Measurements from ENCODE around the gene PCOLCE2. TPM values are rescaled to one million over a fixed set of nuclear protein-coding genes. Genes with fewer than 3 reads are reported as not detected.

PCOLCE2 gene
- total RNA-seq, 4 donors from 2014 or later: 13.5 to 88.1 (median 44.2) TPM

GRCh38 chr3:142863010-142863817 lies 25.7 kb downstream of the PCOLCE2 start:
- Histone ChIP-seq H3K4me1 (no peaks in the 10 kb centered on the region), H3K9me3 (no peaks in the 10 kb centered on the region), H3K27ac (peak overlapping the region in 1 of 4 donors; percentile 26), H3K27me3 (peaks cover 11% of the 10 kb centered on the region), H3K36me3 (no peaks in the 10 kb centered on the region), H3K4me3 (no peak overlapping the region)
- TF ChIP-seq, protein P1, sequence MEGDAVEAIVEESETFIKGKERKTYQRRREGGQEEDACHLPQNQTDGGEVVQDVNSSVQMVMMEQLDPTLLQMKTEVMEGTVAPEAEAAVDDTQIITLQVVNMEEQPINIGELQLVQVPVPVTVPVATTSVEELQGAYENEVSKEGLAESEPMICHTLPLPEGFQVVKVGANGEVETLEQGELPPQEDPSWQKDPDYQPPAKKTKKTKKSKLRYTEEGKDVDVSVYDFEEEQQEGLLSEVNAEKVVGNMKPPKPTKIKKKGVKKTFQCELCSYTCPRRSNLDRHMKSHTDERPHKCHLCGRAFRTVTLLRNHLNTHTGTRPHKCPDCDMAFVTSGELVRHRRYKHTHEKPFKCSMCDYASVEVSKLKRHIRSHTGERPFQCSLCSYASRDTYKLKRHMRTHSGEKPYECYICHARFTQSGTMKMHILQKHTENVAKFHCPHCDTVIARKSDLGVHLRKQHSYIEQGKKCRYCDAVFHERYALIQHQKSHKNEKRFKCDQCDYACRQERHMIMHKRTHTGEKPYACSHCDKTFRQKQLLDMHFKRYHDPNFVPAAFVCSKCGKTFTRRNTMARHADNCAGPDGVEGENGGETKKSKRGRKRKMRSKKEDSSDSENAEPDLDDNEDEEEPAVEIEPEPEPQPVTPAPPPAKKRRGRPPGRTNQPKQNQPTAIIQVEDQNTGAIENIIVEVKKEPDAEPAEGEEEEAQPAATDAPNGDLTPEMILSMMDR (IDR thresholded peaks at IDR 0.05): no peak
- TF ChIP-seq EP300 (IDR thresholded peaks at IDR 0.05): no peak
- TF ChIP-seq POLR2AphosphoS5 (IDR thresholded peaks at IDR 0.05): no peak
- no peak for TF ChIP-seq POLR2A (IDR thresholded peaks at IDR 0.05)
- peak; percentile 65 for ATAC-seq
- WGBS, 2 donors (ENCODE audit: low coverage in 1 of 2): 38 to 42% methylated on average over 6 to 7 of the region's 7 CpGs

GRCh38 chr3:142861926-142862325 lies 27.0 kb downstream of the PCOLCE2 start:
- H3K27me3 ChIP-seq: peaks cover 11% of the 10 kb centered on the region
- TF ChIP-seq, protein P1 (IDR thresholded peaks at IDR 0.05): no peak
- TF ChIP-seq EP300 (IDR thresholded peaks at IDR 0.05): no peak
- TF ChIP-seq POLR2A (IDR thresholded peaks at IDR 0.05): no peak
- TF ChIP-seq POLR2AphosphoS5 (IDR thresholded peaks at IDR 0.05): no peak
- no peak for ATAC-seq

DNA sequence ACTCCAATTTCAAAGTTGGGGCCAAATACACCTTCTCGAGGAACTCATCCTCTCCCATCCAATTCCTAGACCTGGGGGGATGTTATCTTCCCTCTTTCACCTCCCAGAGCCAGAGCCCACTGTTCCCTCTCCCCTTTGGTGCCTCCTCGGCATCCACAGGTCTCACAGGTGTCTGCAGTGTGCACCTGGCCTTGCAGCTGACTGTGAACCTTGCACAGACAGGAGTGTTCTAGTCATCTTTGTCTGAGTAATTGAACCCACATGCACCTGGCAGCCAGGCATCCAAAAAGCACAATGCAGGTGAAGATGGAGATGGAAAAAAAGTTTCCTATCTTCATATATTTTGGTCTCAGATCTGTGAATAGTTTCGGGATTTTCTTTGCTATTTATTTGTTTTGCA lies 30.8 kb downstream of the PCOLCE2 start:
- TF ChIP-seq EP300 (IDR thresholded peaks at IDR 0.05): no peak
- TF ChIP-seq POLR2AphosphoS5 (IDR thresholded peaks at IDR 0.05): no peak
- TF ChIP-seq POLR2A (IDR thresholded peaks at IDR 0.05): no peak
- TF ChIP-seq, protein P1 (IDR thresholded peaks at IDR 0.05): no peak
- WGBS, 2 donors (ENCODE audit: low coverage in 1 of 2): 67 to 82% methylated on average over 1 to 3 of the region's 3 CpGs
- H3K27ac ChIP-seq: no peak overlapping the region

More at GRCh38 chr3:142861926-142862325, 27.0 kb downstream of the PCOLCE2 start:
- Histone ChIP-seq H3K4me3 (no peak overlapping the region), H3K4me1 (no peaks in the 10 kb centered on the region), H3K36me3 (no peaks in the 10 kb centered on the region), H3K9me3 (no peaks in the 10 kb centered on the region), H3K27ac (no peak overlapping the region)
- 69 to 80% methylated on average over 1 to 2 of the region's 4 CpGs for WGBS, 2 donors (ENCODE audit: low coverage in 1 of 2)

GRCh38 chr3:142857056-142857455 lies 31.8 kb downstream of the PCOLCE2 start:
- WGBS, 2 donors (ENCODE audit: low coverage in 1 of 2): 61 to 92% methylated on average over 4 to 6 of the region's 6 CpGs
- H3K27me3 ChIP-seq: peaks cover 8% of the 10 kb centered on the region
- no peak for ATAC-seq

More for the DNA sequence above, 30.8 kb downstream of the PCOLCE2 start:
- H3K9me3 ChIP-seq: no peaks in the 10 kb centered on the region
- no peaks in the 10 kb centered on the region for H3K4me1 ChIP-seq
- H3K27me3 ChIP-seq: peaks cover 11% of the 10 kb centered on the region
- ATAC-seq: no peak
- no peak overlapping the region for H3K4me3 ChIP-seq
- H3K36me3 ChIP-seq: no peaks in the 10 kb centered on the region

More at GRCh38 chr3:142857056-142857455, 31.8 kb downstream of the PCOLCE2 start:
- H3K4me3 ChIP-seq: no peak overlapping the region
- no peaks in the 10 kb centered on the region for H3K36me3 ChIP-seq
- no peaks in the 10 kb centered on the region for H3K4me1 ChIP-seq
- H3K9me3 ChIP-seq: no peaks in the 10 kb centered on the region
- no peak overlapping the region for H3K27ac ChIP-seq
- TF ChIP-seq POLR2A (IDR thresholded peaks at IDR 0.05) (no peak), EP300 (IDR thresholded peaks at IDR 0.05) (no peak), POLR2AphosphoS5 (IDR thresholded peaks at IDR 0.05) (no peak)
- TF ChIP-seq, protein P1 (IDR thresholded peaks at IDR 0.05): no peak

Measured in gastroesophageal sphincter (tissue), 4 donors.